Kidney (tissue), 14 donors: ENCODE measurements around the gene MIS18A. TPM values are rescaled to one million over a fixed set of nuclear protein-coding genes. Genes with fewer than 3 reads are reported as not detected.
A peak's percentile ranks its signal among the peaks of the same experiment; 100 is the strongest.

Source experiments
- DNase-seq, 5 donors: peaks; one replicate each; pipeline ENCODE4 v3.0.0-alpha.2; 2013 to 2020
- FAIRE-seq: peaks from 2 replicates; lab custom pipeline; 2012; peaks lifted over from hg19 to GRCh38; lab: Jason Lieb, UNC
- H3K27ac ChIP-seq, 2 donors: one replicate each; pipeline ENCODE4 v1.7.0; 2013; ENCODE audit warnings: low read depth in 2 of 2, low read length in 2 of 2, inconsistent platforms in 1 of 2
- H3K27me3 ChIP-seq: one replicate; pipeline ENCODE4 v1.7.1; 2013; ENCODE audit warnings: low read length, inconsistent platforms; ENCODE audit not compliant: control insufficient read depth, insufficient read depth
- H3K36me3 ChIP-seq, 3 donors: one replicate each; pipeline versions ENCODE4 v1.7.0 to v1.7.1; 2013; ENCODE audit warnings: low read length in 3 of 3, control low read depth in 1 of 3, inconsistent platforms in 1 of 3; ENCODE audit not compliant: insufficient read depth in 3 of 3, control insufficient read depth in 2 of 3
- H3K4me1 ChIP-seq, 3 donors: one replicate each; pipeline versions ENCODE4 v1.7.0 to v1.7.1; 2013; ENCODE audit warnings: low read length in 3 of 3, inconsistent platforms in 1 of 3, low read depth in 1 of 3; ENCODE audit not compliant: control insufficient read depth in 2 of 3, insufficient read depth in 2 of 3
- H3K4me3 ChIP-seq, 3 donors: one replicate each; pipeline versions ENCODE4 v1.7.0 to v1.8.1; 2013; ENCODE audit warnings: low read length in 3 of 3, control low read depth in 1 of 3, inconsistent platforms in 1 of 3
- H3K9ac ChIP-seq, 3 donors: one replicate each; pipeline versions ENCODE4 v1.7.0 to v1.7.1; 2013; ENCODE audit warnings: low read length in 3 of 3, control low read depth in 1 of 3, inconsistent platforms in 1 of 3
- H3K9me3 ChIP-seq, 3 donors: one replicate each; pipeline versions ENCODE4 v1.7.0 to v1.7.1; 2013; ENCODE audit warnings: low read length in 3 of 3, control low read depth in 1 of 3, inconsistent platforms in 1 of 3; ENCODE audit not compliant: control insufficient read depth in 2 of 3, insufficient read depth in 1 of 3
- intact Hi-C: fragments of 100-400 bp; cut with DNase I; formaldehyde crosslinking; loops from one replicate; pipeline ENCODE4 v1.11.1; 2022
- polyA plus RNA-seq: library from polyadenylated mRNA; stranded (reverse); fragments of 350-450 nt; fragmentation: Illumina TruSeq; extraction: RNeasy Lipid Tissue Mini Kit (QIAGEN cat#74804); gene quantifications from one replicate; pipeline ENCODE4 v1.2.3, GENCODE V29; 2014; ENCODE audit warnings: low read depth, low replicate concordance; ENCODE audit not compliant: insufficient read depth
- total RNA-seq: library from RNA; stranded (reverse); fragmentation: NEBNext Ultra II Directional; extraction: Animal tissue kit (Norgen Biotek cat#: 25700); gene quantifications from one replicate; pipeline ENCODE4 v1.2.1, GENCODE V29; 2021
- TF ChIP-seq, protein P1 (sequence below): IDR thresholded peaks from 3 replicates; pipeline ENCODE4 v1.5.1; 2012; ENCODE audit warnings: mild to moderate bottlenecking, moderate library complexity, borderline replicate concordance; ENCODE audit not compliant: insufficient read depth; ENCODE audit errors: extremely low read depth
- donor health status: control.
- donor health status: control.
- donor health status: control.
- donor health status: control.
- donor health status: control.
- donor health status: DM: yes; HTN: yes; CAD: no.
- donor health status: Normal renal cell carcinoma (clear cell type).

The MIS18A gene
- total and polyA plus RNA-seq, 2 donors from 2014 or later: 6.2 to 7.0 TPM

DNA sequence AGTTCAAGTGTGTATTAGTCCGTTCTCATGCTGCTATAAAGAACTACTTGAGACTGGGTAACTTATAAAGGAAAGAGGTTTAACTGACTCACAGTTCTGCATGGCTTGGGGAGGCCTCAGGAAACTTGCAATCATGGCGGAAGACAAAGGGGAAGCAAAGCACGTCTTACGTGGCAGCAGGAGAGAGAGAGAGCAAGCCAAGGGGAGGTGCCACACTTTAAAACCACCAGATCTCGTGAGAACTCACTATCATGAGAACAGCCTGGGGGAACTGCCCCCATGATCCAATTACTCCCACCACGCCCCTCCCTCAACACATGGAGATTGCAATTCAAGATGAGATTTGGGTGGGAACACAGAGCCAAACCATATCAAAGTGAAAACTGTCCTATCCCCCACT lies 4.1 kb upstream of the MIS18A start:
- Histone ChIP-seq H3K4me1 (peaks cover 0 to 8% (median 0%) of the 10 kb centered on the region in 3 donors), H3K9me3 (no peaks in the 10 kb centered on the region), H3K27ac (no peak overlapping the region), H3K4me3 (no peak overlapping the region), H3K9ac (no peak overlapping the region), H3K36me3 (no peaks in the 10 kb centered on the region), H3K27me3 (no peaks in the 10 kb centered on the region)
- DNase-seq (no peak), FAIRE-seq (no peak)
- intact Hi-C loops: no loop called here
- TF ChIP-seq, protein P1, sequence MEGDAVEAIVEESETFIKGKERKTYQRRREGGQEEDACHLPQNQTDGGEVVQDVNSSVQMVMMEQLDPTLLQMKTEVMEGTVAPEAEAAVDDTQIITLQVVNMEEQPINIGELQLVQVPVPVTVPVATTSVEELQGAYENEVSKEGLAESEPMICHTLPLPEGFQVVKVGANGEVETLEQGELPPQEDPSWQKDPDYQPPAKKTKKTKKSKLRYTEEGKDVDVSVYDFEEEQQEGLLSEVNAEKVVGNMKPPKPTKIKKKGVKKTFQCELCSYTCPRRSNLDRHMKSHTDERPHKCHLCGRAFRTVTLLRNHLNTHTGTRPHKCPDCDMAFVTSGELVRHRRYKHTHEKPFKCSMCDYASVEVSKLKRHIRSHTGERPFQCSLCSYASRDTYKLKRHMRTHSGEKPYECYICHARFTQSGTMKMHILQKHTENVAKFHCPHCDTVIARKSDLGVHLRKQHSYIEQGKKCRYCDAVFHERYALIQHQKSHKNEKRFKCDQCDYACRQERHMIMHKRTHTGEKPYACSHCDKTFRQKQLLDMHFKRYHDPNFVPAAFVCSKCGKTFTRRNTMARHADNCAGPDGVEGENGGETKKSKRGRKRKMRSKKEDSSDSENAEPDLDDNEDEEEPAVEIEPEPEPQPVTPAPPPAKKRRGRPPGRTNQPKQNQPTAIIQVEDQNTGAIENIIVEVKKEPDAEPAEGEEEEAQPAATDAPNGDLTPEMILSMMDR: no peak

DNA sequence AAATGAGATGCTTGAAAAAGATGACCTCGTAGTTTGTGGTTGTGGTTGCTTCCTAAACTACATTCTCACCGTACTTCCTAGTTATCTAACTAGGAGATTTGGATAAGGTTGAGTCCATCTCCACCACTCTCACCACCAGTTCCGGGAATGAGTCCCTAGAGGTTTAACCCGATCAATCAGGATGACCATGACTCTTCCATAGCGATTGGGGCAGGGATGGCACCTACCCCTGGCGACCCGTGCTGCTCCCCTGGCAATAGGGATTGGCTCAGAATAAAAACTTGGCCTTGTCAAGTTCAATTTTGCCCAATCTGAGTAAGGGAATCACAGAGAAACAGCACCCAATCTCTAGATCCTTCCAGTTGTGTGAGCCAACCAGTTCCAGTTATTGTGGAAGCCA lies 2.7 kb upstream of the MIS18A start:
- Histone ChIP-seq H3K9ac (no peak overlapping the region), H3K9me3 (no peaks in the 10 kb centered on the region), H3K4me1 (peaks cover 0 to 10% (median 0%) of the 10 kb centered on the region in 3 donors), H3K27ac (no peak overlapping the region), H3K4me3 (no peak overlapping the region), H3K27me3 (no peaks in the 10 kb centered on the region), H3K36me3 (no peaks in the 10 kb centered on the region)
- no peak for FAIRE-seq
- TF ChIP-seq, protein P1: no peak
- intact Hi-C loops: no loop called here
- DNase-seq: no peak

DNA sequence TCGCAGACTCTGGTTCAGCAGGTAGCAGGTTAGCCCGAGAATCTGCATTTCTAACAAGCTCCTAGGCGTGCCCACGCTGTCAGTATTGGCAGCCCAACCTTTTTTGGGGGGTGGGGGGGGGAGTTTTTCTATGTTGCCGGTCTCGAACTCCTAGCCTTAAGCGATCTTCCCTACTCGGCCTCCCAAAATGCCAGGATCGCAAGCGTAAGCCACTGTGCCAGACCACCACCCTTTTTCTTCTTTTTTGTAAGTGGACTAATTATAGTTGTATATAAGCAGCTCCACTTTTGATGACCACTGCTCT lies 480 bp upstream of the MIS18A start:
- peak overlapping the region; percentile 79 to 99 (median 91) for H3K4me3 ChIP-seq
- no peaks in the 10 kb centered on the region for H3K9me3 ChIP-seq
- intact Hi-C loops: no loop called here
- H3K4me1 ChIP-seq: peaks cover 0 to 10% (median 0%) of the 10 kb centered on the region in 3 donors
- no peaks in the 10 kb centered on the region for H3K36me3 ChIP-seq
- FAIRE-seq: no peak
- H3K27ac ChIP-seq: no peak overlapping the region
- DNase-seq: no peak
- TF ChIP-seq, protein P1: no peak
- H3K27me3 ChIP-seq: no peaks in the 10 kb centered on the region
- H3K9ac ChIP-seq: peak overlapping the region; percentile 26 to 94 (median 77)

DNA sequence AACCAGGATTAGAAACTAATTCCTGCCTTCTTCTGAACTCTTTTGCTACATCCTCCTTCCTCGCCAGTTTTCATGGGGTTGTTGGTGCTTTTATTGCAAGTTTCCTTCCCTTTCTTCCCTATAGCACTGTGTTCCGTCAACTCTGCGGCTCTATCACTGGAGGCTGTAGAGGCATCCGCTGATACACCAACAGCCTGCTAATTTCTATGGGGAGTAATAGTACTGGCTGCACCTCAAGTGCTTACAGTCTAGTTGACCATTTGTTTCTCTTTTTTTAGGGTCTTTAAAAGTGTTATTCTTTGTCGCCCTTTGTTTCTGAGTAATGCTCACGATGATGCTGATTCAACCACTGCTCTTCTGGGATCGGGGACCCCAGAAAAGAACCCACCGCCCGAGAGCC lies 746 bp downstream of the MIS18A start:
- FAIRE-seq (no peak), DNase-seq (peak in 2 of 5 donors; percentile 16 to 30)
- Histone ChIP-seq H3K4me1 (peaks cover 0 to 10% (median 0%) of the 10 kb centered on the region in 3 donors), H3K9ac (peak overlapping the region in 2 of 3 donors; percentile 43), H3K9me3 (no peaks in the 10 kb centered on the region), H3K4me3 (peak overlapping the region; percentile 63 to 95 (median 79)), H3K36me3 (peaks cover 0 to 3% (median 2%) of the 10 kb centered on the region in 3 donors), H3K27ac (no peak overlapping the region), H3K27me3 (no peaks in the 10 kb centered on the region)
- intact Hi-C loops: no loop called here
- TF ChIP-seq, protein P1: no peak
